Stimulated activated CD4-positive, alpha-beta T cell treated with anti-CD3 and anti-CD28 coated beads, Interleukin-4, amount 100 ng/mL, for 48 hours (primary cell): ENCODE data around the gene CAMK1D.
A peak's percentile ranks its signal among the peaks of the same experiment; 100 is the strongest.
"Not testable (repeated sequence)": the region's sequence is repeated elsewhere in the genome, so short reads cannot be mapped to it uniquely, and the experiment has no call there.

Experiments used
- DNase-seq, 2 donors: peaks; one replicate each; pipeline ENCODE4 v3.0.0-alpha.2; 2020; ENCODE audit warnings: low read depth in 2 of 2

CAMK1D gene

DNA sequence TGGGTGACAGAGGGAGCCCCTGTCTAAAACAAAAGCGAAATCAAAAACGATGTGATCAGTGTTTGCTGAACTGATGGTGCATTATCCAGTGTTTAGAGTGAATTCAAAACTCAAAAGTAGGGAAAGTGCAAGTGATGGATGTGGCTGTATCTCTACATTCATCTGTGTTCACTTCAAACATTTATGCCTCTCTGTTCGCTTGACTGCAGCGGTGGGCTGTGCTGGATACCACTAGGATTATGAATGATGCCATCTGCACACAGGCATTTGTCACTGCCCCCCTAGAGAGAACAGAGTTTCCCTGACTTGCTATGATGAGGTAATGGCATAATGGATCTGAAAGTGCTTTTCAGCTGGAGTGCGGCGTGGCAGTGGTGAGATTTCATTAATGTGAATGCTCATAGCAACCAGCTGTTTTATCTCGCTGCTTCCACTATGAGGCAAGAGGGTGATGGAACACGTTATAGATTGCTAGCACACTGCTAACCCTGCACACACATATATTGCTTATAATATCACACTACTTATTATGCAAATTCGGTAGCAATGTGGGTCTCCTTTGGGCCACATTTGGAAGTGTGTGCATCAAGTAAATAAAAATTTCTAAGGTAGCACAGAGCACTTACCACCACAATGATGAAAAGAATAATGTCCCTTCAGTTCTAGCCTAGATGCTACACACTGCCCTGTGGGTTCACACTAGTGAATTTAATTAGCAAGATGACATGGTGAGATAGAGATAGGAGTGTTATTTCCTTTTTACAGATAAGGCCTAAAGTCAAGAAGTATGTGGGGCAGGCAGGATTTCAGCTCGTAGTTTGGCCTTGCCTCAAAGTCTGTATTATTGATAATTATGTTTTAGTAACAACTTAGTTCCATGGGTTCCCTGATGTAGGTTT lies 164.7 kb downstream of the CAMK1D start:
- DNase-seq: no peak

DNA sequence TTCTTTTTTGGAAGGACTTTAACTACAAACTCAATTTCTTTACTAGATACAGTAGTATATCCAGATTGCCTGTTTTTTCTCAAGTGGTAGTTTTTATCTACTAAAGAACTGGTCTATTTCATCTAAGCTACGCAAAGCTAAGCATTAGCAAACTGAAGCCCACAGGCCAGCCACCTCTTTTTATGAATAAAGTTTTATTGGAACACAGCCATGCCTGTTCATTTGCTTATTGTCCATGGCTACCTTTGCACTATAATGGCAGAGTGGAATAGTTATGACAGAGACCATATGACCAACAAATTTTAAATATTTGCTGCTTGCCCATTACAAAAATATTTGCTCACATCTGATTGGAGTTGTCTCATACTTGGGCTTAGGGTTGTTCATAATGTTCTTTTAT lies 168.7 kb downstream of the CAMK1D start:
- no peak for DNase-seq

DNA sequence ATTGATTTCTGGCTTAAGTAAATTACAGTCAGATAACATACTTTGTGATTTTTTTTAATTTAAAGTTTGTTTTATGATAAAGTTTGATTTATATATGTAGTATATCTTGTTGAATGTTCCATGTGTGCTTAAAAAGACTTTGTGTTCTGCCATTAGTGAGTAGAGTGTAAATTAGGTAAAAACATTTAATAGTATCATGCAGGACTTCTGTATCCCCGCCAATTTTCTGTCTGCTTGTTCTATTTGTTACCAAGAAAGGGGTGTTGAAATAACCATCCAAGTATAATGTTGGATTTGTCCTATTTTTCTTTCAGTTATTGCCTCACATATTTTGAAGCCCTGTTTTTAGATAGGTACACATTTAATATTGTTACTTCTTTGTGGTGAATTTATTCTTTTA lies 172.1 kb downstream of the CAMK1D start:
- no peak for DNase-seq

DNA sequence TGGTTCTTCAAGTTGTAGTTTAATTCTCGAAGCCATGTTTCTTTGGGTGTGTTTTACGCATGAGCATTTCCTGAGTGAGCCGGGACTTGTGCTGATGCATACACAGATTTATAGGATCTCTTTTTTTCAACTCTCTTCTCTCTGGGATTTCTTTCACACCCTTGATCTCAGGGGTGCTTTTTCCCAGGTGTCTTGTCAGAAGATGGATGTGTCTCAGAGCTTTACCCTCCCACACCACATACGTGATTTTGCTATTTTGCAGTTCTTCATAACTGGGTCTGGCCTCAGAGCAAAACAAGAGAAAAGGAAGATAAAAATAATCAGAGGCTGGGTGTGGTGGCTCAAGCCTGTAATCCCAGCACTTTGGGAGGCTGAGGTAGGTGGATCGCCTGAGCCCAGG lies 177.0 kb downstream of the CAMK1D start:
- DNase-seq: no peak

DNA sequence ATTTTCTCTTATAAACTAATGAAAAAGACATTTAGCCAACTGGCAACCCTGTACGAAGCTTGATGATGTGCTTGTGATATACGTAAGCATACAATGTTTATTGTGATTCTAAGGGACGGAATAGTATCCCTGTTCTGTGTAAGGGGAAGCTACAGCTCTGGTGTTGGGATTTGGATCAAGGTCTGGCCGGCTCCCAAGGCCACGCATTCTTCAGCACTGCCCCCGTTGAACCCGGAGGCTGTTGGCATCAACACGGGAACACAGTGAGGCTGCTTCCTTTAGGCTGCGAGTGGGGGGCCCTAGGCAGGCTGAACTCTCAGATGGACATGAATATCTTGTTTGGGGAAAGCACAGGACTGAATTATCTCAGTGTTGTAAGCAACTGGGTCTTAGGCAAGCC lies 180.6 kb downstream of the CAMK1D start:
- DNase-seq: no peak

DNA sequence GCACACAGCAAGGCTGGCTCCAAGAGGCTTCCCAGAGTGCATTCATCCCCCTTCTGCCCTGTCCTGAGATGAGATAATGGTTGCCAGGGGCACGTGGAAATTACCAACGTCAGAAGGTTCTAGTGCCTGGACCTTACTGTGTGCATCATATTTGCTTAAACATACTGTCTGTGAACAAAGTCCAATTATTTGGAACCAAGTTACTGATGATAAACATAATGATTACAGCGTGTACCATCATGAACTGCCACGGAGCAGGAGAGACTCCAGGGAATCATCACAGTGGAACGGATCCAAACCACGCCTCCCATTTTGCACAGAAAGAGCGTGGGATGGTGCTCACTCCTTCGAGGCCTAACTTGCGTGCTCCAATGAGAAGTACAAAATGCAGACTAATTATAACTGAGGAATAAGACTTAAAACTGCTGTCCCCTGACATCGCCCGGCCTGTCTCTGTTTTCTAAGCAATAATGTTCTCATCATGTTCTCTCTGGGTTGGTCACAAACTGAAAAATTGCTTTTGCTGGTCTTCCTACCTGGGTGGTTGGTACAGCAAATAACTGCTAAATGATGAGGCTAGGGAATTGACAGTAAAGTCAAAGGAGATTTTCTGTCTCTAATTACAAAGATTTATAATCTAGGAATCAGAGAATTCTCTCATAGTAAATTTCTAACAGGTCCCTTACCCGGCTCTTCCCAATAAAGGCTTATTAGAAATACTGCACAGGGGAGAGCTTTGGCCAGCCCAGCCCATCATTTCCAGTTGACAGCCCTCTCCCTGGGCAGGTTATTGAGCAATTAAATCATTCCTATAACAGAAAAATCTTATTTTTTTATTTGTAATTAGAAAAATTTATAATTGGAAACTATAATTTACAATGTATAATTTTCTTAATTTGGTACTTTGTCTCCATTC lies 182.2 kb downstream of the CAMK1D start:
- DNase-seq: no peak

DNA sequence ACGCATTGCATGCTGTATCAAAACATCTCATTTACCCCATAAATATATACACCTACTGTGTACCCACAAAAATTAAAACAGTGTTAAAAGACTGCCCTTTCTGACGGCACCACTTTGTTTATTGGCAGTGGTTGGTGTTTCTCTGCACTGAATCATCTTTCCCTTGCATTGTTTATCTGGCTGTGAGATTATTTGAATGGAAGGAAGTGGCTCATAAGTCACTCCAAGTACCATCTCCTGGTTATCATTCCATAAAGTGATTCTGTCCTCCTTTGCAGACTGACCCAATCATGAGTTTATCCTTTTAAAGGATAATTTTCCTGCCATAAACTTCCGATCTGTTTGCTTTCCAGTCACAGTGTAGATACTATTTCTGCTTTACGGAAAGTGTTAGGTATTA lies 183.8 kb downstream of the CAMK1D start:
- no peak for DNase-seq

DNA sequence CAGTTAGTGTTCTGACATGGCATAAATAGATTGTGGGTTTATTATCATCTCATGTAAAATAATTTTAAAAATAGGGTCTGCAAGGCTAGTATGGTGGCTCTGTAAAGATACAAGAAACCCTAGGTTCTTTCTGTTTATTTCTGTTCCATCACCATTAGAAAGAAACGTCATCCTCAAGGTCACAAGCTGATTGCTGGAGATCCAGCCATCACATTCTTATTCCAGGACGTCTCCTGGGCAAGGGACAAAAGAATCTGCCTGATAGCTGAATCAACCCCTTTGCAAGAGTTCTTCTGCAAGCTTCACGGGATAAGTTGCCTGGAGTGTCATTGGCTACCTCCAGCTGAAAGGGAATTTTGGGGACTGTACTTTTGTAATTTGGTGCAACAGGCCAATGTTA lies 184.4 kb downstream of the CAMK1D start:
- DNase-seq: no peak

DNA sequence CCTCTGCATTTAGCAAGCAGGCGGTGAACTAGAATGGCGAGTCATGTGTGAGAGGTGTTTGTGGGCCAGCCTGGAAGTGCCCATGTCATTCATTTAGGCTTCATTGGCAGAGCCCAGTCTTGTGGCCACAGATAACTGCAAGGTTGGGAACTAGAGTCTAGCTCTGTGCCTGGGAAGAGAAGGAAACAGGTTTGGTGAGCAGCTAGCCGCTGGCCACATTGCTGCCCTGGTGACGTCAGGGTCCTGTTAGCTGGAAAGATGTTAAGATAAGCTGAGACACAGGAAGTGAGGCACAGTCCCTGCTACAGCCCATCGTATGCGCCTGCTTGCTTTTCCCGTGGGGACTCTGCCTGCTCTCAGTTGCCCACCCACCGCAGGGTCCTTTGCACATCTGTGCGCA lies 185.5 kb downstream of the CAMK1D start:
- peak in 1 of 2 donors; percentile 8 for DNase-seq

DNA sequence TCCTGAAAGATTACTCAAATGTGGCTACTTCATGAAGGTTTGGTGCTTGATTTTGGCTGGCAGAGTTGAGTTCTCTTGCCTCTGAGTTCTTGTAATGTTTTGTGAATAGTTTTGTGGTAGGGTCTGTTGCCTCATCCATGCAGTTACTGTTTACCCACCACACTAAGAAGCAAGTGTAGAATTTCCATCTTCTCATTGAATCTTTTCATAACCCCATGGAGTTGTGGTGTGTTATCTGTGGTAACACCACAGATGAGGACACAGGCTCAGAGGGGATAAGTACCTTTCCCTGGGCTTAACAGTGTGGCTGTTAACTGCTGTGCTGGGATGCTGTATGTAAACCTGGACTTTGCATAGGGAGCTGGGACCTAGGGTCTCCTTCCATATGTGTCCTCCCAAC lies 186.3 kb downstream of the CAMK1D start:
- no peak for DNase-seq

DNA sequence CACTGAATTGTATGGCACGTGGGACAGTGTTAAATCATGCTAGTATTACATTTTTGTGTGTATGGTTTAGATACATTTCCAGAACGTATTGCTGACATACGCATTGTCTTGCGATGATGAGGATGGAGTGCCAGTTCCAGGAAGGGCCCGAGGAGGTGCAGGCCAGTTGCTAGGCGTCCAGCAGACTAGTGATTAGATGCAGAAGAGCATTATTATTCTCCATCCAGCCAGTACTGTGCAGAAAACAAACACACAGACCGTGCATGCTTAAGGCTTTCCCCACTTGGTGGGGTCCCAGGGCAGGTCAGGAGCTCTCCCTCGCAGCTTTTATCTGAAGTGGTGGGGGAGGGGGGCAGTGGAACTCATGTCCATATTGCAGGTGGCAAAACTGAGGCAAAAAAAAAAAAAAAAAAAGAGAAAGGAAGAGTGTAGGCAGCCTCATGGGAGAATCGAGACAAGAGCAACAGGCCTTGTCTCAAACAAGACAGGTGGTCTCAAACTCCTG lies 189.2 kb downstream of the CAMK1D start:
- no peak for DNase-seq

DNA sequence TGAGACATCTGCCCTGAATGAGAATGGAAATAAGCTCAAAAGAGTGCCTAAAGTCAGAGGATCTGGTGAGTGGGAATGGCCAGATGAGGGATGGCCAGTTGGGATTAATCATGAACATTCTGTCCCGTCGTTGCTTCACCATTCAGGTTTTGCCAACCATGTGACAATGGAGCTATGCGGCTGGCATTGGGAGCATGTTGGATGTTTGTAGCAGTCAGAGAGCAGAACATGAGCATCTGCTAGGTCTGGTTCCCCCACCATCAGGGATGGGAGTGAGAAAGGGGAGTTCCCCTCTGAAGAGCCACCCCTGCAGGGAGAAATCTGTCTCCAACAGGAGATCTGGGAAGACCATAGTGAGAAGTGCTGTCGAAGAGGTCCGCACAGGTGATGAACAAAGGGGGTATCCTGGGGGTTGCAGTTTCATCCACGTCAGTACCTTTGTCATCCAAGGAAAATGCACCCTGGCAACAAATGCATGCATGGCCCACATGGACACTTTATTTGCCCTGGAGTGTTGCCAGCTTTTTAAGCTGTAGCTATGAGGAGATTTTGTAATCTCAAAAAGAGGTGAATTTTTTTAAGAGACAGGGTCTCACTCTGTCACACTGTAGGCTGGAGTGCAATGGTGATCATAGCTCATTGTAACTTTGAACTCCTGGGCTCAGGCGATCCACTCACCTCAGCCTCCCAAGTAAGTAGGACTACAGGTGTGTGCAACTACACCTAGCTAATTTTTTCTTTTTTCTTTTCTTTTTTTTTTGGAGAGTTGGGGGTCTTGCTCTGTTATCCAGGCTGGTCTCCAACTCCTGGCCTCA lies 190.2 kb downstream of the CAMK1D start:
- no peak for DNase-seq

DNA sequence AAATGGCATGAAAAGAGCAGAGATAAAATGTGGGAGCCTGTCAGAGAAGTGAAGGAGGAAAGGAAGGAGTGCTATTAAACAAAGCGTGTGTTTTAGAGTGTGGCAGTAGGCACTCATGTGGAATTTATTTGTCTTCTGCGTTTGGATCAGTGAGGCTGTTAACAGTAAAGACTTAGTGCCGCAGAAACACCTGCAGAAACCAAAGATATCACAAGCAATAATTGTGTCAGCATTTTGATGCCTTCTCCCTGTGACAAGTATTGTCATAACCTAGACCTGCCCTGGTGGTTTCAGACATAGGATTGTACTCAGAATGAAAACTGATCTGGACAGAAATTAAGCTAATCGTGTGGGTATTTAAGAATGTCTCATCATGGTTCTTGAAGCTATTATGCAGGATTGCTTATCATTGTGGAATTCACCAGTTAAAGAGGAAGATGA lies 191.0 kb downstream of the CAMK1D start:
- DNase-seq: no peak

DNA sequence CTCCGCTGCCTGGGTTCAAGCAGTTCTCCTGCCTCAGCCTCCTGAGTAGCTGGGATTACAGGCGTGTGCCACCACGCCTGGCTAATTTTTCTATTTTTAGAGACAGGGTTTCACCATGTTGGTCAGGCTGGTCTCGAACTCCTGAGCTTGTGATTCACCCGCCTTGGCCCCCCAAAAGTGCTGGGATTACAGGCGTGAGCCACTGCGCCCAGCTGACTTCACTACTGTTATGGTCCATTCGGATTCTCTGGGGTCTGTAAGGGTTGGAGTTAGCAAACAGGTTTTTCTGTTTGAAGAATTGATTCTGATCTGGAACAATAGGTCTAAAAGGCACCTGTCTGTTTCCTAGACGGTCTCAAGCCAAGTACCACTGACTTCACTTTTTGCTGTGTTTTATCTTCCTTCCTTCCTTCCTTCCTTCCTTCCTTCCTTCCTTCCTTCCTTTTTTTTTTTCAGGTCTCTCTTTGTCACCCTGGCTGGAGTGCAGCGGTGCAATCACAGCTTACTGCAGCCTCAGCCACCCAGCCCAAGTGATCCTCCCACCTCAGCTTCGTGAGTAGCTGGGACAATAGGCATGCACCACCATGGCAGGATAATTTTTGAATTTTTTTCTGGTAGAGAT lies 192.2 kb downstream of the CAMK1D start:
- no peak for DNase-seq

DNA sequence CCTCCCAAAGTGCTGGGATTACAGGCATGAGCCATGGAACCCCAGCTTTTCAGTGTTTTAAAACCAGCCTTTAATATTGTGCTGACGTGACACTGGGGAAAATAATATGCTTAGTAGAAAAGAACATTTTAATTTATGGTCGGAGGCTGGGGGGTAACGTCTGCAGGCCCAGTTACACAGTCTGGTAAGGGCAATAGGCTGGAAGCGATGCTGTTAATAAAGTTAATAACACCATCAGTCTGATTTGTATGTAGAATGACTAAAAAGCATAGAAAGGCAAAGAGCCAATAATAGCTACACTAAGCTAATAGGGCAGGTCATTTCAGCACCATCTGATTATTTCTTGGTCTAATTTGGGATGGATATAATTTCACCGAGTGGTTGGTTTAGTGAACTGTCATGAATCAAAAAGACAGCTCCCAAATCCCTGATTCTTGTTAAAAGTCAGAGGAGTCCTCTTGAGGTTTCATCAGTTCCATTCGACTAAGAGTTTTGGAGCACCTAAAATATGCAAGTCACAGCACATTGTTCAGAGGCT lies 192.9 kb downstream of the CAMK1D start:
- DNase-seq: no peak

DNA sequence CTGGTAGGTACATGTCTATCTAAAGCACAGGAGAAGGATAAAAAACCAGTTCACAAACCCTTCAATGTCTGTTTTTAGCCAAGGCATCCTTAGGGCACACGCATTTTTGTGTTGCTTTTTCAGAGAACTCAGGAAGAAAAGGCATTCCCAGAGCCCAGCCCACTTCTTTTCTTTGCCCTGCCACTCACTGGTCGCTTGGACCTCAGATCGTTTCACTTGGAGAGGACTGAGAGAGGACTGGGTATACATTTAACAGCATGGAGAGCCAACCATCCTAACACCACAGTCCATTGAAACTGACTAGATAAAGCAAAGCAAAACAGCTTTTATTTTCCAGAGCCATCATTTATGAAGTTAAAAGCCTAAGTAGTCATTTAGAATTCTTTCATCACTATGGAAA lies 194.2 kb downstream of the CAMK1D start:
- DNase-seq: no peak

DNA sequence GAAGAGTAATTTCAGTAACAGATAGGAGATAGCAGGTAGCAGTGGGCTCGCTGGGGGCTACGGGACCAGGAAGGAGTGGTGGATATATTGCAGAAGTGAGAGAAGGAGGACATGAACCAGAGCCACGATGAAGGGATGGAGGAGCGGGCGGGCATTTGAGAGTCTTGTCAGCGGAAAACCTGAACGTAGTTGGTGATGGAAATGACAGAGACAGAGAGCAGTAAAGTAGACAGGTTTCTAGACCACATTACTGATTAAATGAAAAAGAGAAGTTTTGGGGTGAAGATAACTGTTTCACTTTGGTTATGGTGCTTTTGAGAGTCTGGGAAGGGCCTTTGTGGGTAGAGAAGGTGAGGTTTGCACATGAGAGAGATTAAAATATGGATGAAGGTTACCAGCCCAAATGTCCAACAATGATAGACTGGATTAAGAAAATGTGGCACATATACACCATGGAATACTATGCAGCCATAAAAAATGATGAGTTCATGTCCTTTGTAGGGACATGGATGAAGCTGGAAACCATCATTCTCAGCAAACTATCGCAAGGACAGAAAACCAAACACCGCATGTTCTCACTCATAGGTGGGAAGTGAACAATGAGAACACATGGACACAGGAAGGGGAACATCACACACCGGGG lies 196.9 kb downstream of the CAMK1D start:
- DNase-seq: not testable (repeated sequence)

DNA sequence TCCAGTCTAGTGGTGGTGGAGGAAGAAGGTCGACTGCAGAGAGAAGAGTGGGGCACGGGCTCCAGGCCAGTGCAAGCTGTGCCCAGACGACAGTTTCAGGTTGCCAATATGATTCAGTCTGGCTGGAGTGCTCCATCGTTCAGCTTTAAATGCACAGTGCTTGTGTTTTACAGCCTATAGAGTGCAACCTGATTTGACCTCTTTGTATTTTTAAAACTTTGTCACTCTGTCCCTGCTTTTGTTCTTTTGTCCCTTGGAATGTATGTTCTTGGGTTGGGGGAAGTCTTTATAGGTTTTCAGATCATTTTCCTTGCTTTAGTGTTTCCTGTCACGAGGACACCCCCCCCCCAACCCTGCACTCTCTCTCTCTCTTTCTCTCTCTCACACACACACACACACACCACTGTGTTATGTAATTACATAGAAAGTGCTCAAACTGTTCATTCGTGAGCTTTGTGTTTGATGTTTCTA lies 198.0 kb downstream of the CAMK1D start:
- DNase-seq: no peak

DNA sequence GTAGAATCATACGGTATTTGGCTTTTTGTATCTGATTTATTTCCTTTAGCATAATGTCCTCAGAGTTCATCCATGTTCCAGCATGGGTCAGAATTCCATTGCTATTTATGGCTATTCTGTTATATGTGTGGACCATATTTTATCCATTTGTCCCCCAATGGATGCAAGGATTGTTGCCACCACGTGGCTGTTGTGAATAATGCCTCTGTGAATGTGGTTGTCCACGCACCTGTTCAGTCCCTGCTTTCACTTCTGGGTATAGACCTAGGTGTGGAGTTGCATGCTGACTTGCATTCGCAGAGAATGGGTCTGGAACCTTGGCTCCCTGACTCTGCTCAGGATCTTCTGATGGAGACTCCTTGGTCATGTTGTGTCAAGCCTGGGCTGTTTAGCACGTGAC lies 199.9 kb downstream of the CAMK1D start:
- no peak for DNase-seq

DNA sequence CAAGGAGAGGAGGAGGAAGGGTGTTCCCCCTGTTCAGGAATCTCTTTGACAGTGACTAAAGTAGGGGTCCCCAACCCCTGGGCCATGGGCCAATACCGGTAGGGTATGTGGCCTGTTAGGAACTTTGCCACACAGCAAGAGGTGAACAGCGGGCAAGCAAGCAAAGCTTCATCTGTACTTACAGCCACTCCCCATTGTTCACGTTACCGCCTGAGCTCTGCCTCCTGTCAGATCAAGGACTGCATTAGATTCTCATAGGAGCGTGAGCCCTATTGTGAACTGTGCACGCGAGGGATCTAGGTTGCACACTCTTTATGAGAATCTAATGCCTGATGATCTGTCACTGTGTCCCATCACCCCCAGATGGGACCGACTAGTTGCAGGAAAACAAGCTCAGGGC lies 201.6 kb downstream of the CAMK1D start:
- no peak for DNase-seq
